ENCODE measurements around the gene SYNE1. TPM values are rescaled to one million over a fixed set of nuclear protein-coding genes. Genes with fewer than 3 reads are reported as not detected.

SYNE1 gene
- total RNA-seq, 1 experiment from 2014 or later, result 2.5 TPM

DNA sequence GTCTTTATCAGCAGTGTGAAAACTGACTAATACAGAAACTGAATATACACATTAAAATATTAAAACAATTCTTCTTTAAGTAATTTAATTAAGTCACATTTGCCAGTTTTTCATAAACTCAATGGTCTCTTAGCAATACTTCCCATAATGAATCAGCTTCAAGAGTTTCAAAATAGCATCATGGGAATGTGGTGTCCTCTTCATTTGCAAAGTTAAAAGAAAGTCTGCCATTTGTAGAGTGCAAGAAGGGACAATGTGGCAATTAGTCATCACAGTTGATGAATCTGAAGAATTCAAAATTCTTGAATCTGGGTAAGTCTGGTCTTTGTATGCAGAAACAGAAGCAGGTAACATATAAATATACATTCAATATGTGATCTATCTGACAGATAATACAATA is 38.7 kb downstream of the SYNE1 start:
- Histone ChIP-seq H3K27me3 (ENCODE audit: control insufficient read depth, insufficient read depth, low read length) (no peaks in the 10 kb centered on the region), H3K4me3 (ENCODE audit: insufficient read depth, low read depth, low read length) (no peak overlapping the region), H3K36me3 (replicated peaks; ENCODE audit: control insufficient read depth, insufficient read depth, low read length) (no peaks in the 10 kb centered on the region)
- no peak for DNase-seq

DNA sequence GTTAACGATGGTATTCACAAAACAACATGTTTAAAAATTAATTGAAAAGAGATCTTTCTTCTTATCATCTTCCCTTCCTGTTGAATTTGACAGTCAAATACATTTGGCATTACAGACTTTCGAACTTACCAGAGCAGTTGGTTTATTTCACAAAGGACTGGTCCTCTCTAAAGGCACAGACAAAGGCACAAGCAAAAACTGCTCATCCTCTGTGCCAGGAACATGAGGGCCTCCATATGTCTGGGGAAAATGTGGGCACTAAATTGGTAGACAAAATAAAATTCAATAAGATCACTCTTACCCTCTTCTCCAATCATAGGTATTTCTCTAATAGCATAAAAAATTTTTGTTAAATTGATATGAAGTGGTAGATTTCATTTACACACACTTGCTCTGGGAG is 40.4 kb downstream of the SYNE1 start:
- no peak for DNase-seq
- Histone ChIP-seq H3K4me3 (ENCODE audit: insufficient read depth, low read depth, low read length) (no peak overlapping the region), H3K27me3 (ENCODE audit: control insufficient read depth, insufficient read depth, low read length) (no peaks in the 10 kb centered on the region), H3K36me3 (replicated peaks; ENCODE audit: control insufficient read depth, insufficient read depth, low read length) (no peaks in the 10 kb centered on the region)

DNA sequence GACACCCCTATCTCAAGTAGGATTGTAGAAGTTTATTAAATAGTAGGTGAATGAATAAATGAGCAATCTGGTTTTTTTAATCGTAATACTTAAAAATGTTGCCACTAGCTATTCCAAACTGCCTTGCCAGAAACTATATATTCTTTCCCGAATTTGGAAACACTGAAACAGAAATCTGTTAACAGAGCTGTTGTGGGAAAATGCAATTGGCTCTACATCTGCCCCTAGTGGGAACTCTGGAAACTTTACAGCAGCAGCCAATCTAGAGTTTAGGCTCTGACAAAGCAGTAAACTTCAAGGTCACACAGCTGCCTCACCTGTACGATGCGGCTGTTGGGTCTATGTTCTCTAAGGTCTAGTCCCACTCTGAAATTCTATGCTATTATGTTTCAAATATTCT is 41.7 kb downstream of the SYNE1 start:
- DNase-seq, result peak; percentile 11
- H3K4me3 ChIP-seq (ENCODE audit: insufficient read depth, low read depth, low read length), result no peak overlapping the region
- H3K36me3 ChIP-seq (replicated peaks; ENCODE audit: control insufficient read depth, insufficient read depth, low read length), result no peaks in the 10 kb centered on the region
- H3K27me3 ChIP-seq (ENCODE audit: control insufficient read depth, insufficient read depth, low read length), result no peaks in the 10 kb centered on the region

DNA sequence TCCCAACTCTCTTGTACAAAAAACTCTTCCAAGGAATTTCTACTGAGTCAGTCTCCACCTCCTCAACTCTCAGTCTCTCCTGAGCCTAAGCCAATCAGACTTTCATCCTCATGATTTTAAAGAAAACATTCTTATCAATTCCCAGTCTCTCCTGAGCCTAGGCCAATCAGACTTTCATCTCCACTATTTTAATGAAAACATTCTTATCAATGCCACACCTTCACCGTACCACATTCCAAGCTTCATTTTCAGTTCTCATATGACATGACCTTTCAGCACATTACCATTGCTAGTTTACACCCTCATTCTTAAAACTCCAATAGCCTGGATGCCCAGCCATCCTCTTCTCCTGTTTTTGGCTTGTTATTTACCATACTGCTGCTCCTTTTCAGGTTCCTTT is 42.5 kb downstream of the SYNE1 start:
- no peaks in the 10 kb centered on the region for H3K36me3 ChIP-seq (replicated peaks; ENCODE audit: control insufficient read depth, insufficient read depth, low read length)
- no peak for DNase-seq
- no peaks in the 10 kb centered on the region for H3K27me3 ChIP-seq (ENCODE audit: control insufficient read depth, insufficient read depth, low read length)
- no peak overlapping the region for H3K4me3 ChIP-seq (ENCODE audit: insufficient read depth, low read depth, low read length)

DNA sequence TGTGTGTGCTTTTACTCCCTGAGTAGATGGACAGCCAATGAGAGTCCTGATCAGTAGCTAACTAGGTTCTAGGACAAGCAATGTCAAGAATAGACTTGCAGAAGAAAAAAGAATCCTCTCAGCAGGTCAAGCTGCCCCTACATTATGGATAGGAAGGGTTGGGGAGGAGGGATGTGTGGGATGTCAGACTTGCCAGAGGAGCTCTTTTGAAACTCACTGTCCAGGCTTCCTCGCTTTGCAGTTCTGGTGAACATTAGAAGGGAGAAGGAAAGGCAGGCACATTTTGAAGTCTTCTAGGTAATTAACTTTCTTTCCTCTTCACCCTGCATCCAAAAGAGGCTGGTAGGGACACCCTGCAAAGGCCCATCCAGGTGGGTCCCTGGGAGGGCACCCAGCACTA is 48.7 kb downstream of the SYNE1 start:
- Histone ChIP-seq H3K27me3 (ENCODE audit: control insufficient read depth, insufficient read depth, low read length) (no peaks in the 10 kb centered on the region), H3K36me3 (replicated peaks; ENCODE audit: control insufficient read depth, insufficient read depth, low read length) (no peaks in the 10 kb centered on the region), H3K4me3 (ENCODE audit: insufficient read depth, low read depth, low read length) (no peak overlapping the region)
- DNase-seq, result no peak

DNA sequence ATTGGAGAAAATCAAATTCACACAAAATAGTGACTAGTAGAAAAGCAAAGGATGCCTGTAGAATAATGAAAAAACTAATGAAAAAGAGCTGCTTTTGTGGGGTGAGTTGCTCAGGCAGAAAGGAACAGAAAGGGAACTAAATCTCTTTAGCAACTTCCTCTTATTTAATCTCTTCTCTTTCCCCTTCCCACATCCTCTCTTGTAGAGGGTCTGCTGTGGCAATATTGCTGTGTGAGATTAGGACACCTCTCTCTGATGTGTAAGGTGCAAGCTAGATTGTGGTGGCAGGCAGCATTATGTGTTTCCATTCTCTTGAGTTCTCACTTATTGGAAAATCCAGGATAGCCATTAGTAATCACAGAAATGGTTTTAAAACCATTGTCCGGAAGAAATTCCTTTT is 49.7 kb downstream of the SYNE1 start:
- Histone ChIP-seq H3K27me3 (ENCODE audit: control insufficient read depth, insufficient read depth, low read length) (no peaks in the 10 kb centered on the region), H3K36me3 (replicated peaks; ENCODE audit: control insufficient read depth, insufficient read depth, low read length) (no peaks in the 10 kb centered on the region), H3K4me3 (ENCODE audit: insufficient read depth, low read depth, low read length) (no peak overlapping the region)
- DNase-seq, result no peak

DNA sequence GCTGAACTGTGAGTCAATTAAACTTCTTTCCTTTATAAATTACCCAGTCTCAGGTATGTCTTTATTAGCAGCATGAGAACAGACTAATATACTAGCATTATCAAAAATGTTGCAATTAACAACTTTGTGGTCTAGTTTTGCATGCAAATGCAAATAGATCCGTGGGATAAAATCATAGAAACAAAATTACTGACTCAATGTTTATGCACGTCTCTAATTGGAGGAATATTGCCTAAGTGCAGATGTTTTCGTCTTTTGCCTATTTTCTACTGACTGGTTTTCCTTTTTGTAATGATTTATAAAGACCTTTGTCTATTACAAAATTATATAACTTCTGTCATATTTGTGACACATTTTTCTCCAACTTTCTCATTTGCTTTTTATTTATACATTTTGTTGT is 51.9 kb downstream of the SYNE1 start:
- Histone ChIP-seq H3K4me3 (ENCODE audit: insufficient read depth, low read depth, low read length) (no peak overlapping the region), H3K36me3 (replicated peaks; ENCODE audit: control insufficient read depth, insufficient read depth, low read length) (no peaks in the 10 kb centered on the region), H3K27me3 (ENCODE audit: control insufficient read depth, insufficient read depth, low read length) (no peaks in the 10 kb centered on the region)
- no peak for DNase-seq

DNA sequence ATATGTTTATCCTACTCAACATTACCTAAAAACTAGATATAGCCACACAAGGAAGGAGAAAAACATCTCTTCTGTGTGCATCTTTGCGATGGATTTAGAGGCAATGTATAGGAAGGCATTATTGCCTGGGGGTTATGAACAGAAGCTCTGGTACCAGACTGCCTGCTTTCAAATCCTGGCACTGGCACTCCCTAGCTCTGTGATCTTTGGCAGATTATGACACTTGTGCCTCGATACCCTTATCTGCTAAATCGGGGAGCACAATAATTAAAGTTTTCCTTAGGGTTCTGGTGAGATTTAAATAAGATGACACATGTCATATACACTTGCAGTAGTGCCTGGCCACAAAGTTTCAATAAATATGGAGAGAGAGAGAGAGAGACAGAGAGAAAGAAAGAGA is 53.3 kb downstream of the SYNE1 start:
- Histone ChIP-seq H3K36me3 (replicated peaks; ENCODE audit: control insufficient read depth, insufficient read depth, low read length) (no peaks in the 10 kb centered on the region), H3K27me3 (ENCODE audit: control insufficient read depth, insufficient read depth, low read length) (no peaks in the 10 kb centered on the region), H3K4me3 (ENCODE audit: insufficient read depth, low read depth, low read length) (no peak overlapping the region)
- no peak for DNase-seq

DNA sequence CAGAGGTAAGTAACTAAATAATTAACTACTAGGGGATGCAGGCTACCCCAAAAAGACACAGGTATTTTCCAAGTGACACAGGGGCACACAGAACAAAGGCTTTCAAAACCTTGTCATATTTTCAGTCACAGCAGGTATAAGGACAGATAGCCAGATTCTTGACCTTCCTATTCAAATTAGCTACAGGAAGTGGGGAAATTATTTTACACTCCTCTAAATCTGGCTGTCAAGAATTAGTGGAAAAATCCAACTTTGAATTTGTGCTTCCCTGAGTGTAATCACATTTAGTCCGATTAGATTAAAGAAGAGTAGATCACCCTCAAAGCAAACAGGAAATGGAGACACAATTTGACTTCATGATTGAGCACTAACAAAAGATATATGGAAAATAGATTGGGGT is 60.6 kb downstream of the SYNE1 start:
- DNase-seq, result no peak
- Histone ChIP-seq H3K27me3 (ENCODE audit: control insufficient read depth, insufficient read depth, low read length) (no peaks in the 10 kb centered on the region), H3K36me3 (replicated peaks; ENCODE audit: control insufficient read depth, insufficient read depth, low read length) (no peaks in the 10 kb centered on the region), H3K4me3 (ENCODE audit: insufficient read depth, low read depth, low read length) (no peak overlapping the region)

DNA sequence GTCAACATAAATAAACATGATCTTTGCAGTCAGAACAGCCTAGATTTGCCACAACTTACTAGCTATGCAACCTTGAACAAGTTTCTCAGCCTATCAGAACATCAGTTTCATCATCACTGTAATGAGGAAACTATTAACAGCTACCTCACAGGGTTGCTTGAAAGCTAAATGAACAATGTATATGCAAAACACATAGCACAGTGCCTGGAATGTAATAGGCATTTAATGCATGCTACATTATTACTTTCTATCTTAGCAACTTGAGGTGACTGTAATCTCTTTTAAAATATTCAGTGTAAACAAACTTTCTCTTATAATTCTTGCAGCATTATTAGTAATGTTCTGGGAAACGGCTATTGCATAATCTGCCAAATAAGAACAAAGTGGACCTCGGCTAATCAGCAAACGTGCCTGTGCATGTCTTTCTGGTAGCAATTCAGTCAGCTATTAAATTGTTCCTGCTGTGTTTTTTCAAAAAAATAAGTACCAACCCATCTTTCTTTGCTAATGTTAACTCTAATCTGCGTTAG is 61.5 kb downstream of the SYNE1 start:
- no peaks in the 10 kb centered on the region for H3K36me3 ChIP-seq (replicated peaks; ENCODE audit: control insufficient read depth, insufficient read depth, low read length)
- DNase-seq, result no peak
- H3K4me3 ChIP-seq (ENCODE audit: insufficient read depth, low read depth, low read length), result no peak overlapping the region
- no peaks in the 10 kb centered on the region for H3K27me3 ChIP-seq (ENCODE audit: control insufficient read depth, insufficient read depth, low read length)

DNA sequence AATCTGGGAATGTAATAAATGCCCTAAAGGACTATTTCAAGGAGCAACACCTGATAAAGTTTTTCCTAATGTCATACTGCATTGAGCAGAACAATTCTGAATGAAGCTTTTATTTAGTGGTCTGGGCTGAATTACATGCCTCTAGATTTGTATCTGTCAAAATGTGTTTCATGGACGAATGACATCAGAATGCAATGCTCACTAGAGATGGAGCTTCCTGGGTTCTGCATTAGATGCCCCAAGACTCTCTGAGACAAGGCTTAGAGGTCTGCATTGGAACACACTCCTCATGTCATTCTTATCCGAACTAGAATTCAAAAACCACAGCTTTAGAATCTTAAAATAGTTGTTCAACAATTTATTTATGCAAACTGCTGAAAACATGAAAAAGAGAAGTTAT is 62.0 kb downstream of the SYNE1 start:
- no peak for DNase-seq
- Histone ChIP-seq H3K27me3 (ENCODE audit: control insufficient read depth, insufficient read depth, low read length) (no peaks in the 10 kb centered on the region), H3K36me3 (replicated peaks; ENCODE audit: control insufficient read depth, insufficient read depth, low read length) (no peaks in the 10 kb centered on the region), H3K4me3 (ENCODE audit: insufficient read depth, low read depth, low read length) (no peak overlapping the region)

DNA sequence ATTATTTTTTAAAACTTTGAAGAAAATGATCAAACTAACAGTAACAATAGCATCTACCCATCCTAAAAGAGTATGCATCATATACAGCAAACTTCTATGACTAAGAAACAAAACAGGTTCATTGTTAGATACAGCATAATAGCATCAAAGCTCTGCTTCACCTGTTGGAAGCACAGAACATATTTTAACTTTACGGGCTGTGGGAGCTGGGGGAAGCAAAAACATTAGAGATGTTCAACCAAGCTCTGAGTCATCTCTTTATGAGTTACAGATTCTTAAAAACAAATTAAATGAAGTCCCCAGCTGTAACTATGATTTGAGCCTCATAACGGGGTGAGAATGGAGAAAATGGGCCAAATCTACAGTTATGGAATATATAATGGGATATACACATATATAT is 63.4 kb downstream of the SYNE1 start:
- no peaks in the 10 kb centered on the region for H3K36me3 ChIP-seq (replicated peaks; ENCODE audit: control insufficient read depth, insufficient read depth, low read length)
- no peaks in the 10 kb centered on the region for H3K27me3 ChIP-seq (ENCODE audit: control insufficient read depth, insufficient read depth, low read length)
- no peak for DNase-seq
- no peak overlapping the region for H3K4me3 ChIP-seq (ENCODE audit: insufficient read depth, low read depth, low read length)

DNA sequence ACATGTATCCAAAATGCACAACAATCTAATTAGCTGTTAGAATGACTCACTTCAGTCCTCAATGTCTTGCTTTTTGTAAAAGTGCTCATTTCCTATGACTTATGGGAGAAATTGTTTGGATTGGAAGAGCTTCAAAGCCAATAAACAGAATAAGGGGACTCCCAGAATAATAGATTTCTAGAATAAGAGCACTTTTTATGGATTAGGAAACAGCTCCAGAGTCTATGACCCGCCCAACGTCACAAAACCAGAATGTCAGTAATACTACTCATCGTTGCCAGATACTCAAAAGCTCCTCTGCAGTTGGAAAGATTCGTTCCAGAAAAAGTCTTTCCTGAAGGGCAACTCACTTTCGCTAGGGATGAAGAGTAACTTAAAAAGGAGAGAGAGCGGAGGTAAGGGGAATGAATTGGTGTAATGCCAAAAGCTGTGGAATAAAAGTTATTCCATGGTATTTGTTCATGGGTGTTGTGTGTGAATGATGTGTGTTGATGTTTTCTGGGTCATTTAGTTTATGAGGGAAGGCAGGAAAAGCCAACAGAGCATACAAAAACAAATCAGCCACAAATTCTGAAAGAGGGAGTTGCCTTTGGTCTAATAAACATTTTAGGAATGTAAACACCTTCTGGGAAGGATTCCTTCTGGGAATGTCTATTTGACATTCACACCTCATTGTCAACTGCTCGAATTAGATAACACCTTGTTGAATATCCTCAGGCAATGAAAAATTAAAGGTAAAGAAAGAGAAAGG is 64.6 kb downstream of the SYNE1 start:
- Histone ChIP-seq H3K4me3 (ENCODE audit: insufficient read depth, low read depth, low read length) (no peak overlapping the region), H3K27me3 (ENCODE audit: control insufficient read depth, insufficient read depth, low read length) (no peaks in the 10 kb centered on the region), H3K36me3 (replicated peaks; ENCODE audit: control insufficient read depth, insufficient read depth, low read length) (no peaks in the 10 kb centered on the region)
- no peak for DNase-seq

DNA sequence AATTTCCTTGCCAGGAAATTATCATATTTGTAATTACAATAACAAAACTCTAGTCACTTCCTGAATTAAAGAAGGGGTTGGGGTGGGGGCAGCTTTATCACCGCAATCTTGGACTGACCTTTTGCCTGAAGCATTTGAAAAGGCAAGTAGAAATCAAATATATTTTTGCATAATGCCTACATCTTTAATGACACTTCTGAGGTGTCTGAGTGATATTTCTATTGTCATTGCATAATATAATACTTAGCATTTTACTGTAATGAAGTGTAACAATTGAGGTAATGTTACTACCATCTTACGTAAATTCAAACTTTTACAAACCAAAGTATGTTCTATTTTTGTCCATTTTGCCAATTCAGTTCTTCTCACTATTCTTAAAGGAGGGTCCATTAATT is 65.2 kb downstream of the SYNE1 start:
- no peaks in the 10 kb centered on the region for H3K36me3 ChIP-seq (replicated peaks; ENCODE audit: control insufficient read depth, insufficient read depth, low read length)
- H3K4me3 ChIP-seq (ENCODE audit: insufficient read depth, low read depth, low read length), result no peak overlapping the region
- no peak for DNase-seq
- H3K27me3 ChIP-seq (ENCODE audit: control insufficient read depth, insufficient read depth, low read length), result no peaks in the 10 kb centered on the region

DNA sequence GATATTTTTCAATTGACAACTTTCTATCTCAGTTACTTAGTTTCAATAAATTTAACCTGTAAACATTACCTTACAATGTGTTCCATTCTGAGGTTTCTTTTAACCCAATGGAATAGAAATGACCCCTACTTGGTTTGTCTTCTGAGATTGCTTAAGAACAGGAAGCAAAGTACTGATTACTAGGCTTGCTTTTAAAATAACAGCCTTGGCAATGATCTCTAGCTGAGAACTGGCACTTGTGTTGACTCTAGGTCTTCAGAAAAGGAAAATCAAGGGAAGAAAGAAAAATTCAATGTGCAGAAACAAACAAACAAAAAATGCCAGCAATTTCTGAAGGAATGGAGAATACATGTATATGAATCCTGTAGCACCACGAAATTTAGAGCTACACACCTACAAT is 66.1 kb downstream of the SYNE1 start:
- no peak overlapping the region for H3K4me3 ChIP-seq (ENCODE audit: insufficient read depth, low read depth, low read length)

More for the DNA sequence above, 66.1 kb downstream of the SYNE1 start:
- H3K36me3 ChIP-seq (replicated peaks; ENCODE audit: control insufficient read depth, insufficient read depth, low read length), result no peaks in the 10 kb centered on the region
- DNase-seq, result no peak
- no peaks in the 10 kb centered on the region for H3K27me3 ChIP-seq (ENCODE audit: control insufficient read depth, insufficient read depth, low read length)
